CD14-positive monocyte (primary cell): ENCODE measurements around the gene CRAT. TPM values are rescaled to one million over a fixed set of nuclear protein-coding genes. Genes with fewer than 3 reads are reported as not detected.

Experiments used
- DNase-seq, 3 donors: peaks; one replicate each; pipeline ENCODE4 v3.0.0-alpha.2; 2011 to 2022
- H2AFZ ChIP-seq: 2 replicates; pipeline ENCODE4 v1.6.0; 2012; ENCODE audit warnings: mild to moderate bottlenecking, low read depth, low read length, inconsistent platforms; ENCODE audit not compliant: insufficient read depth, poor library complexity, severe bottlenecking
- H3K27ac ChIP-seq, 2 donors: 1 replicate in 1 of 2; 2 replicates in 1 of 2; pipeline ENCODE4 v1.5.1; 2012 to 2013; ENCODE audit warnings: low read length in 2 of 2, control low read depth in 1 of 2, inconsistent platforms in 1 of 2, low read depth in 1 of 2, mild to moderate bottlenecking in 1 of 2
- H3K27me3 ChIP-seq, 2 donors: one replicate each; pipeline versions ENCODE4 v1.6.0 to v1.6.1; 2011 to 2013; ENCODE audit warnings: low read length in 2 of 2; ENCODE audit not compliant: control insufficient read depth in 2 of 2, insufficient read depth in 2 of 2
- H3K36me3 ChIP-seq, 2 donors: replicated peaks in 1 of 2; 1 replicate in 1 of 2; 2 replicates in 1 of 2; pipeline versions ENCODE4 v1.5.1 to v1.6.1; 2012 to 2013; ENCODE audit warnings: low read length in 2 of 2, control low read depth in 1 of 2, inconsistent platforms in 1 of 2, mild to moderate bottlenecking in 1 of 2; ENCODE audit not compliant: insufficient read depth in 2 of 2, control insufficient read depth in 1 of 2
- H3K4me1 ChIP-seq, 2 donors: 1 replicate in 1 of 2; 2 replicates in 1 of 2; pipeline versions ENCODE4 v1.5.1 to v1.6.1; 2012 to 2013; ENCODE audit warnings: low read length in 2 of 2, control low read depth in 1 of 2, inconsistent platforms in 1 of 2, mild to moderate bottlenecking in 1 of 2, moderate library complexity in 1 of 2; ENCODE audit not compliant: insufficient read depth in 2 of 2, control insufficient read depth in 1 of 2
- H3K4me2 ChIP-seq: replicated peaks from 2 replicates; pipeline ENCODE3; 2012; ENCODE audit warnings: low read length, moderate library complexity, mild to moderate bottlenecking; ENCODE audit not compliant: poor library complexity, severe bottlenecking; ENCODE audit errors: extremely low read depth
- H3K4me3 ChIP-seq, 3 experiments: fragments of 200-600 bp in 1 of 3; sonication (generic) in 1 of 3; replicated peaks in 1 of 3; 1 replicate in 2 of 3; 2 replicates in 1 of 3; pipeline ENCODE4 v1.5.1; 2011 to 2013; ENCODE audit warnings: low read length in 3 of 3, mild to moderate bottlenecking in 3 of 3, control low read depth in 2 of 3, low read depth in 2 of 3, inconsistent platforms in 1 of 3, moderate library complexity in 1 of 3
- H3K79me2 ChIP-seq: 2 replicates; pipeline ENCODE4 v1.6.0; 2012; ENCODE audit warnings: mild to moderate bottlenecking, control low read depth, inconsistent platforms, low read length, moderate library complexity; ENCODE audit not compliant: insufficient read depth
- H3K9ac ChIP-seq: 2 replicates; pipeline ENCODE4 v1.6.0; 2017; ENCODE audit warnings: low read length, mild to moderate bottlenecking; ENCODE audit not compliant: insufficient read depth, poor library complexity, severe bottlenecking
- H3K9me3 ChIP-seq, 2 donors: replicated peaks in 1 of 2; 1 replicate in 1 of 2; 2 replicates in 1 of 2; pipeline versions ENCODE4 v1.5.1 to v1.6.1; 2012 to 2013; ENCODE audit warnings: low read length in 2 of 2, control low read depth in 1 of 2; ENCODE audit not compliant: control insufficient read depth in 1 of 2, insufficient read depth in 1 of 2
- H4K20me1 ChIP-seq: 2 replicates; pipeline ENCODE4 v1.6.0; 2012; ENCODE audit warnings: mild to moderate bottlenecking, low read length, control low read depth, moderate library complexity; ENCODE audit not compliant: insufficient read depth
- H3K27ac Mint-ChIP-seq, 7 donors: one replicate each; pipeline ENCODE4 v1.8.0; 2020; ENCODE audit warnings: mild to moderate bottlenecking in 7 of 7, mixed read lengths in 7 of 7, moderate library complexity in 6 of 7, inconsistent platforms in 2 of 7
- H3K27me3 Mint-ChIP-seq, 3 donors: one replicate each; pipeline ENCODE4 v1.8.0; 2021 to 2022; ENCODE audit warnings: low read depth in 3 of 3, mild to moderate bottlenecking in 3 of 3, mixed read lengths in 3 of 3, moderate library complexity in 3 of 3, inconsistent platforms in 1 of 3
- H3K36me3 Mint-ChIP-seq, 2 donors: one replicate each; pipeline ENCODE4 v1.8.0; 2020; ENCODE audit warnings: mixed read lengths in 2 of 2, inconsistent platforms in 1 of 2, mild to moderate bottlenecking in 1 of 2
- H3K4me1 Mint-ChIP-seq: one replicate; pipeline ENCODE4 v1.8.0; 2020; ENCODE audit warnings: mild to moderate bottlenecking, mixed read lengths
- H3K4me3 Mint-ChIP-seq, 2 donors: one replicate each; pipeline ENCODE4 v1.8.0; 2020; ENCODE audit warnings: mild to moderate bottlenecking in 2 of 2, mixed read lengths in 2 of 2, moderate library complexity in 1 of 2
- H3K9me3 Mint-ChIP-seq, 7 donors: one replicate each; pipeline ENCODE4 v1.8.0; 2020 to 2022; ENCODE audit warnings: mixed read lengths in 7 of 7, mild to moderate bottlenecking in 6 of 7, moderate library complexity in 6 of 7, inconsistent platforms in 2 of 7
- WGBS: methylation state at CpG from one replicate; pipeline ENCODE4 v1.1.5; 2013; ENCODE audit warnings: missing lambda C conversion rate; ENCODE audit not compliant: insufficient coverage; 5-methylcytosine and 5-hydroxymethylcytosine counted together
- intact Hi-C, 2 donors: fragments of 100-400 bp; cut with micrococcal nuclease; formaldehyde crosslinking; loops; one replicate each; pipeline versions ENCODE4 v1.15.0 to v1.15.1; 2023
- polyA plus RNA-seq, 3 donors: library from polyadenylated mRNA; depleted of rRNA in 1 of 3; unstranded in 2 of 3; stranded (reverse) in 1 of 3; fragments of 300-500 nt in 2 of 3; fragments of >200 nt in 1 of 3; fragmentation: Illumina TruSeq in 2 of 3; gene quantifications; 1 replicate in 2 of 3; 2 replicates in 1 of 3; pipeline ENCODE4 v1.2.3, GENCODE V29; 2012 to 2021
- TF ChIP-seq, protein P1 (sequence below): fragments of 200-600 bp; IDR thresholded peaks from one replicate; pipeline ENCODE4 v1.8.0; 2022; ENCODE audit warnings: antibody characterized with exemption, mild to moderate bottlenecking

Gene CRAT
- polyA plus RNA-seq, 3 donors = 12.2 to 19.4 (median 15.0) TPM

- peak overlapping the region in 3 of 7 donors; percentile 37 to 75 (median 57) for H3K27ac Mint-ChIP-seq
- 76% methylated on average over 11 of the region's 21 CpGs for WGBS
- no peak overlapping the region for H3K4me2 ChIP-seq
Measured at GRCh38 chr9:129058965-129059795, 51.4 kb downstream of the CRAT start.

GRCh38 chr9:129054163-129054851, 56.3 kb downstream of the CRAT start:
- Histone ChIP-seq H3K79me2 (no peaks in the 10 kb centered on the region), H3K9ac (no peak overlapping the region), H3K9me3 (no peaks in the 10 kb centered on the region), H3K27me3 (no peaks in the 10 kb centered on the region), H3K4me1 (peaks cover 11 to 17% of the 10 kb centered on the region in 2 donors), H3K4me3 (no peak overlapping the region), H3K27ac (no peak overlapping the region), H3K36me3 (peaks cover 40 to 59% of the 10 kb centered on the region in 2 donors), H3K4me2 (no peak overlapping the region), H4K20me1 (no peaks in the 10 kb centered on the region), H2AFZ (no peak overlapping the region)
- H3K9me3 Mint-ChIP-seq = no peaks in the 10 kb centered on the region
- 84% methylated on average over 4 of the region's 5 CpGs for WGBS
- DNase-seq = no peak
- H3K27me3 Mint-ChIP-seq = peaks cover 0 to 1% (median 0%) of the 10 kb centered on the region in 3 donors
- H3K4me3 Mint-ChIP-seq = no peak overlapping the region
- intact Hi-C loops = no loop called here
- no peak overlapping the region for H3K27ac Mint-ChIP-seq
- TF ChIP-seq, protein P1, sequence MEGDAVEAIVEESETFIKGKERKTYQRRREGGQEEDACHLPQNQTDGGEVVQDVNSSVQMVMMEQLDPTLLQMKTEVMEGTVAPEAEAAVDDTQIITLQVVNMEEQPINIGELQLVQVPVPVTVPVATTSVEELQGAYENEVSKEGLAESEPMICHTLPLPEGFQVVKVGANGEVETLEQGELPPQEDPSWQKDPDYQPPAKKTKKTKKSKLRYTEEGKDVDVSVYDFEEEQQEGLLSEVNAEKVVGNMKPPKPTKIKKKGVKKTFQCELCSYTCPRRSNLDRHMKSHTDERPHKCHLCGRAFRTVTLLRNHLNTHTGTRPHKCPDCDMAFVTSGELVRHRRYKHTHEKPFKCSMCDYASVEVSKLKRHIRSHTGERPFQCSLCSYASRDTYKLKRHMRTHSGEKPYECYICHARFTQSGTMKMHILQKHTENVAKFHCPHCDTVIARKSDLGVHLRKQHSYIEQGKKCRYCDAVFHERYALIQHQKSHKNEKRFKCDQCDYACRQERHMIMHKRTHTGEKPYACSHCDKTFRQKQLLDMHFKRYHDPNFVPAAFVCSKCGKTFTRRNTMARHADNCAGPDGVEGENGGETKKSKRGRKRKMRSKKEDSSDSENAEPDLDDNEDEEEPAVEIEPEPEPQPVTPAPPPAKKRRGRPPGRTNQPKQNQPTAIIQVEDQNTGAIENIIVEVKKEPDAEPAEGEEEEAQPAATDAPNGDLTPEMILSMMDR = no peak
- peaks cover 36 to 80% of the 10 kb centered on the region in 2 donors for H3K36me3 Mint-ChIP-seq
- H3K4me1 Mint-ChIP-seq = peaks cover 18% of the 10 kb centered on the region

More at GRCh38 chr9:129058965-129059795, 51.4 kb downstream of the CRAT start:
- Histone ChIP-seq H3K27me3 (no peaks in the 10 kb centered on the region), H2AFZ (no peak overlapping the region), H3K36me3 (peaks cover 54 to 73% of the 10 kb centered on the region in 2 donors), H3K4me1 (peaks cover 13 to 19% of the 10 kb centered on the region in 2 donors), H4K20me1 (no peaks in the 10 kb centered on the region), H3K4me3 (no peak overlapping the region), H3K9me3 (no peaks in the 10 kb centered on the region), H3K9ac (no peak overlapping the region), H3K79me2 (no peaks in the 10 kb centered on the region), H3K27ac (no peak overlapping the region)
- intact Hi-C loops = no loop called here
- no peak for DNase-seq
- H3K4me3 Mint-ChIP-seq = no peak overlapping the region
- peaks cover 47 to 79% of the 10 kb centered on the region in 2 donors for H3K36me3 Mint-ChIP-seq
- peaks cover 16% of the 10 kb centered on the region for H3K4me1 Mint-ChIP-seq
- no peaks in the 10 kb centered on the region for H3K9me3 Mint-ChIP-seq
- TF ChIP-seq, protein P1 = no peak
- H3K27me3 Mint-ChIP-seq = peaks cover 0 to 3% (median 0%) of the 10 kb centered on the region in 3 donors
